ENCODE data around the gene SLC41A3. TPM values are rescaled to one million over a fixed set of nuclear protein-coding genes. Genes with fewer than 3 reads are reported as not detected.
A peak's percentile ranks its signal among the peaks of the same experiment; 100 is the strongest.

Gene SLC41A3
- total RNA-seq, 4 donors from 2014 or later: 56.1 to 72.2 (median 59.7) TPM

- intact Hi-C loops (cut with DNase I): no loop called here
- no peak for DNase-seq
- peaks cover 6 to 12% of the 10 kb centered on the region in 2 donors for H3K4me1 ChIP-seq
- no peaks in the 10 kb centered on the region for H3K36me3 ChIP-seq
- peak overlapping the region in 2 of 3 donors; percentile 26 to 63 for H3K4me3 ChIP-seq (replicated peaks in 1 of 3)
- no peaks in the 10 kb centered on the region for H3K9me3 ChIP-seq
- H3K27ac ChIP-seq: peak overlapping the region; percentile 62 to 83 (median 81)
- no peaks in the 10 kb centered on the region for H3K27me3 ChIP-seq
- no peak for TF ChIP-seq POLR2A (IDR thresholded peaks at IDR 0.05)
- no peak for TF ChIP-seq CTCF (IDR thresholded peaks at IDR 0.05)
- WGBS, 2 donors: 22 to 27% methylated on average over 3 of the region's 3 CpGs
Measured at GRCh38 chr3:126083138-126083445, 832 bp downstream of the SLC41A3 start.

GRCh38 chr3:126082362-126083137, 1.4 kb downstream of the SLC41A3 start:
- no peak for TF ChIP-seq POLR2A (IDR thresholded peaks at IDR 0.05)
- no peak for TF ChIP-seq CTCF (IDR thresholded peaks at IDR 0.05)
- no peaks in the 10 kb centered on the region for H3K9me3 ChIP-seq
- H3K27ac ChIP-seq: peak overlapping the region in 2 of 3 donors; percentile 81 to 83
- DNase-seq: no peak
- intact Hi-C loops (cut with DNase I): no loop called here
- peaks cover 6 to 12% of the 10 kb centered on the region in 2 donors for H3K4me1 ChIP-seq
- 93 to 95% methylated on average over 5 to 9 of the region's 15 CpGs for WGBS, 2 donors
- no peaks in the 10 kb centered on the region for H3K36me3 ChIP-seq
- H3K4me3 ChIP-seq (replicated peaks in 1 of 3): no peak overlapping the region
- no peaks in the 10 kb centered on the region for H3K27me3 ChIP-seq

- Histone ChIP-seq H3K36me3 (no peaks in the 10 kb centered on the region), H3K4me3 (replicated peaks in 1 of 3) (no peak overlapping the region), H3K4me1 (peaks cover 6 to 15% of the 10 kb centered on the region in 2 donors), H3K9me3 (no peaks in the 10 kb centered on the region), H3K27ac (no peak overlapping the region), H3K27me3 (no peaks in the 10 kb centered on the region)
- WGBS, 2 donors: 76 to 92% methylated on average over 3 to 7 of the region's 9 CpGs
- peak; percentile 41 to 43 for DNase-seq
- peak in 3 of 6 experiments; percentile 20 to 41 (median 26) for TF ChIP-seq CTCF (IDR thresholded peaks at IDR 0.05)
- no peak for TF ChIP-seq POLR2A (IDR thresholded peaks at IDR 0.05)
- intact Hi-C loops (cut with DNase I): no loop called here
Measured at GRCh38 chr3:126081618-126082361, 2.1 kb downstream of the SLC41A3 start.

- 95 to 96% methylated on average over 5 of the region's 5 CpGs for WGBS, 2 donors
- TF ChIP-seq CTCF (IDR thresholded peaks at IDR 0.05) (no peak), POLR2A (IDR thresholded peaks at IDR 0.05) (no peak)
- Histone ChIP-seq H3K4me3 (replicated peaks in 1 of 3) (no peak overlapping the region), H3K36me3 (no peaks in the 10 kb centered on the region), H3K9me3 (no peaks in the 10 kb centered on the region), H3K27ac (no peak overlapping the region), H3K4me1 (peaks cover 6 to 17% of the 10 kb centered on the region in 2 donors), H3K27me3 (no peaks in the 10 kb centered on the region)
- intact Hi-C loops (cut with DNase I): no loop called here
- no peak for DNase-seq
Measured at GRCh38 chr3:126080970-126081369, 3.0 kb downstream of the SLC41A3 start.

- WGBS, 2 donors: 72 to 91% methylated on average over 4 of the region's 4 CpGs
- Histone ChIP-seq H3K27ac (no peak overlapping the region), H3K9me3 (no peaks in the 10 kb centered on the region), H3K4me3 (replicated peaks in 1 of 3) (no peak overlapping the region), H3K27me3 (no peaks in the 10 kb centered on the region), H3K4me1 (peaks cover 0 to 12% of the 10 kb centered on the region in 2 donors), H3K36me3 (no peaks in the 10 kb centered on the region)
- TF ChIP-seq CTCF (IDR thresholded peaks at IDR 0.05): no peak
- no peak for TF ChIP-seq POLR2A (IDR thresholded peaks at IDR 0.05)
- DNase-seq: no peak
- intact Hi-C loops (cut with DNase I): loop anchor here (10.0 kb wide), 1 partner anchor 84 kb away; no protein-coding TSS in a partner anchor
Measured at GRCh38 chr3:126078866-126079265, 5.1 kb downstream of the SLC41A3 start.
